MCF 10A (cell line): ENCODE measurements around the gene MOB2. TPM values are rescaled to one million over a fixed set of nuclear protein-coding genes. Genes with fewer than 3 reads are reported as not detected.

Experiments used
- BruUV-seq: library from RNA; stranded (reverse); fragments of 400-500 nt; replicated peaks from 2 replicates; lab custom pipeline; 2021; lab: Mats Ljungman, UMichigan
- CTCF ChIA-PET: fragments of 300-600 bp; sonication (Branson Sonifier 250); formaldehyde crosslinking; extraction: SDS; loops from one replicate; lab custom pipeline; 2021; ENCODE audit warnings: antibody characterized with exemption, inconsistent platforms; lab: Yijun Ruan, JAX
- POLR2A ChIA-PET: fragments of 300-600, 350-650 bp; sonication (Branson Sonifier 250); formaldehyde crosslinking; extraction: SDS; loops from one replicate; lab custom pipeline; 2020; ENCODE audit warnings: antibody characterized with exemption, inconsistent platforms; lab: Yijun Ruan, JAX
- DNase-seq: peaks from one replicate; pipeline ENCODE4 v3.0.0-alpha.2; 2018; ENCODE audit not compliant: unreplicated experiment
- H3K27ac Mint-ChIP-seq: one replicate; pipeline ENCODE4 v1.8.0; 2022; ENCODE audit warnings: mild to moderate bottlenecking, low read depth, mixed read lengths; ENCODE audit not compliant: unreplicated experiment
- H3K27me3 Mint-ChIP-seq: one replicate; pipeline ENCODE4 v1.8.0; 2022; ENCODE audit warnings: mixed read lengths; ENCODE audit not compliant: insufficient read depth, unreplicated experiment
- H3K36me3 Mint-ChIP-seq: one replicate; pipeline ENCODE4 v1.8.0; 2022; ENCODE audit warnings: mild to moderate bottlenecking, moderate library complexity, mixed read lengths; ENCODE audit not compliant: insufficient read depth, unreplicated experiment
- H3K4me1 Mint-ChIP-seq: one replicate; pipeline ENCODE4 v1.8.0; 2022; ENCODE audit warnings: mixed read lengths; ENCODE audit not compliant: insufficient read depth, unreplicated experiment
- H3K4me3 Mint-ChIP-seq: one replicate; pipeline ENCODE4 v1.8.0; 2022; ENCODE audit warnings: mild to moderate bottlenecking, moderate library complexity, mixed read lengths; ENCODE audit not compliant: unreplicated experiment
- H3K9me3 Mint-ChIP-seq: one replicate; pipeline ENCODE4 v1.8.0; 2022; ENCODE audit warnings: mixed read lengths; ENCODE audit not compliant: unreplicated experiment
- CTCF ChIP-seq: fragments of 200-600 bp; IDR thresholded peaks from one replicate; pipeline ENCODE4 v1.8.0; 2022; ENCODE audit warnings: antibody characterized with exemption, mild to moderate bottlenecking; ENCODE audit not compliant: unreplicated experiment
- intact Hi-C: fragments of 100-400 bp; cut with micrococcal nuclease; formaldehyde crosslinking; loops from 2 replicates; pipeline ENCODE4 v1.14.1; 2022
- total RNA-seq: library from RNA; stranded (reverse); gene quantifications from 2 replicates; pipeline ENCODE4 v1.2.3, GENCODE V29; 2022

The MOB2 gene
- total RNA-seq, 1 experiment from 2014 or later: 20.2 TPM

- Mint-ChIP-seq H3K4me1 (no peaks in the 10 kb centered on the region), H3K4me3 (no peak overlapping the region), H3K36me3 (no peaks in the 10 kb centered on the region), H3K27me3 (no peaks in the 10 kb centered on the region), H3K27ac (no peak overlapping the region), H3K9me3 (no peaks in the 10 kb centered on the region)
- TF ChIP-seq CTCF: no peak
- no TSS peak for BruUV-seq
- ChIA-PET CTCF (interaction anchor here (0.6 kb wide), 1 partner anchor 400 kb away, joined by 3 read pairs; no protein-coding TSS in a partner anchor), POLR2A (no interaction called here)
- no peak for DNase-seq
- intact Hi-C loops: no loop called here
These were observed 24.5 kb downstream of the MOB2 start for GRCh38 chr11:1461826-1462697.

GRCh38 chr11:1460986-1461825 lies 25.4 kb downstream of the MOB2 start:
- ChIA-PET POLR2A (no interaction called here), CTCF (no interaction called here)
- no peaks in the 10 kb centered on the region for H3K4me1 Mint-ChIP-seq
- no peak for TF ChIP-seq CTCF
- no TSS peak for BruUV-seq
- no peaks in the 10 kb centered on the region for H3K27me3 Mint-ChIP-seq
- intact Hi-C loops: no loop called here
- no peak overlapping the region for H3K27ac Mint-ChIP-seq
- H3K4me3 Mint-ChIP-seq: no peak overlapping the region
- no peaks in the 10 kb centered on the region for H3K9me3 Mint-ChIP-seq
- no peaks in the 10 kb centered on the region for H3K36me3 Mint-ChIP-seq
- no peak for DNase-seq

DNA sequence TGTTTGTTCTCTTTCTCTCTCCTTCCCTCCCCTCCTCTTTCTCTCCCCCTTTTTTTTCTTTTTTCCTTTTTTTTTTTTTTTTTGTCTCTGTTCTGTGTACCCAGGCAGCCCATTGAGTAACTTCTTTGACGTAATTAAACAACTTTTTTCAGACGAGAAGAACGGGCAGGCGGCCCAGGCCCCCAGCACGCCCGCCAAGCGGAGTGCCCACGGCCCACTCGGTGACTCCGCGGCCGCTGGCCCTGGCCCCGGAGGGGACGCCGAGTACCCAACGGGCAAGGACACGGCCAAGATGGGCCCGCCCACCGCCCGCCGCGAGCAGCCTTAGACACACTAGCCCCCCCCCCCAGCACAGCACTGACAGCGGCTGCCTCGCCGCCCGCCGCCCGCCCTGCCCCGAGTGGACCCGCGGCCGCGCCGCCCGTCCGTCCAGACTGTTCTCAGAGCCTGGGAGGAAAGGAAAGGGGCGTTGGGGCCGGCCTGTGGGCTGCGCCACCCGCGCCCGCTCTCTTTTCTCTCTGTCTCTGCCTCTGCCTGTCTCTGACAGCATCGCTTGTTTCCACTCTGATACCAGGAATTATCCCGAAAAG lies 26.1 kb downstream of the MOB2 start:
- Mint-ChIP-seq H3K36me3 (no peaks in the 10 kb centered on the region), H3K27me3 (no peaks in the 10 kb centered on the region), H3K4me3 (no peak overlapping the region), H3K27ac (no peak overlapping the region), H3K4me1 (no peaks in the 10 kb centered on the region), H3K9me3 (no peaks in the 10 kb centered on the region)
- CTCF ChIA-PET: no interaction called here
- BruUV-seq: no TSS peak
- no peak for DNase-seq
- TF ChIP-seq CTCF: no peak
- POLR2A ChIA-PET: no interaction called here
- intact Hi-C loops: no loop called here
